GM18861 (cell line): Measurements from ENCODE around the gene TFF2.

Experiments used
- ATAC-seq: cut with Tn5 transposase; IDR thresholded peaks from one replicate; pipeline ENCODE4 v1.9.1; 2021; ENCODE audit not compliant: unreplicated experiment

Gene TFF2

GRCh38 chr21:42384156-42384945 lies 33.6 kb upstream of the TFF2 start:
- ATAC-seq: no peak

DNA sequence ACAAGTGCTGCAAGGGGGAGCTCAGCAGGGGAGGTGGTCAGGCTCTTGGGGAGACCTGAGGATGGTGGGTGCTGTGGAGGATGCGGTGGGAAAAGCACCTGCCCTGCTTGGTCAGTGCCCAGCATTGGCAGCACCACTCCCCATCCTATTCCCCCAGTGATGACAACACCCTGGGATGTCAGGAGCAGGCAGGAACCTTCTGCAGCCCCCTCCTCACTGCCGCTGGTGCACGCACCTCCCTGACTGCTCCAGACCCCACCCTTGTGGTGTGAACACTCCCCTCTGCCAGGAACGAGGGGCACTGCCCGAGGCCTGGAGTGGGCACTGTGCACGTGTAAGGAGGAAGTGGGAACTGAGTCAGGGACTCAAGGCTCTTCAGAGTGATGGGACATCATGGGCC lies 32.5 kb upstream of the TFF2 start:
- no peak for ATAC-seq

DNA sequence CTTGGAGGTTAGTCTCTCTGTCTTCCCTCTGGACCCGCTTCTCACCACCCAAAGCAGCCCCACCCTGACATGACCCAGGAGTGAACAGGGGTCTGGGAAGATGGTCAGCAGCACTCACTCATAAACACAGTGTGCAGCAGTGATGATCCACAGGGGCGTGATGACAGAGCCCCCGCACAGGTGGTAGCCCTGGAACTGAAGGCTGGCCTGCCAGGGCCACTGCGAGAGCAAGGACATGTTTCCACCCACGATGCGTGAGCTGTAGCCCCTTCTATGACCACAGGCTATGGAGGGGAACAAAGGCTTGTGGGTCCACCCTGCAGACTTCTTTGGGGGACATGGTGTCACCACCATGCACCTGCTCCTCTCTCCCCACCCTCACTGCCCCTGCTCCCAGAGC lies 32.1 kb upstream of the TFF2 start:
- no peak for ATAC-seq

DNA sequence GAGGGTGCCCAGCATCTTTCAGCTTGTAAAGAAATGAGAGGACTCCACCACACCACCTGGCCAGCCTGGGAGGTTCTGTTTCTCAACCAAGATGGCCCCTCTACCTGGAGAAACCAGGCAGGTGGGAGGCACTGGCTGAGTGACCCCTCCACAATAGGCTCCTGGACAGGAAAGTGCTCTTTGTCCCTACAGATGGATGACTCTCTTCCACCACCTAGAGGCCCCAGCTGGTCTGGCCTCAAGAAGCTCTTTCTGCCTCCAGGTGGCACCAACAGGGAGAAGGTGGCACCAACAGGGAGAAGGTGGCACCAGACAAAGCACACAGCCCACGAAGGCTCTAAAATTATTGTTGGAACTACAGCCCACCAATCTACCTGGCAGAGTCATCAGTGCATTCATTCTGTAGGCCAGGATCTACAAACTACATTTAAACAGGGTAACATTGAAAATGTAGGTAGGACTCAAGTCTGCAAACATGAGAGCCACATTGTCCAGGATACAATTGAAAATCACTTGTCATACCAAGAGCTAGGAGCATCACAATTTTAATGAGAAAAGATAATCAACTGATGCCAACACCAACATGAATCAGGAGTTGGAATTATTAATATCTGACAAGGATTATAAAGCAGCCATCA lies 30.7 kb upstream of the TFF2 start:
- ATAC-seq: no peak

DNA sequence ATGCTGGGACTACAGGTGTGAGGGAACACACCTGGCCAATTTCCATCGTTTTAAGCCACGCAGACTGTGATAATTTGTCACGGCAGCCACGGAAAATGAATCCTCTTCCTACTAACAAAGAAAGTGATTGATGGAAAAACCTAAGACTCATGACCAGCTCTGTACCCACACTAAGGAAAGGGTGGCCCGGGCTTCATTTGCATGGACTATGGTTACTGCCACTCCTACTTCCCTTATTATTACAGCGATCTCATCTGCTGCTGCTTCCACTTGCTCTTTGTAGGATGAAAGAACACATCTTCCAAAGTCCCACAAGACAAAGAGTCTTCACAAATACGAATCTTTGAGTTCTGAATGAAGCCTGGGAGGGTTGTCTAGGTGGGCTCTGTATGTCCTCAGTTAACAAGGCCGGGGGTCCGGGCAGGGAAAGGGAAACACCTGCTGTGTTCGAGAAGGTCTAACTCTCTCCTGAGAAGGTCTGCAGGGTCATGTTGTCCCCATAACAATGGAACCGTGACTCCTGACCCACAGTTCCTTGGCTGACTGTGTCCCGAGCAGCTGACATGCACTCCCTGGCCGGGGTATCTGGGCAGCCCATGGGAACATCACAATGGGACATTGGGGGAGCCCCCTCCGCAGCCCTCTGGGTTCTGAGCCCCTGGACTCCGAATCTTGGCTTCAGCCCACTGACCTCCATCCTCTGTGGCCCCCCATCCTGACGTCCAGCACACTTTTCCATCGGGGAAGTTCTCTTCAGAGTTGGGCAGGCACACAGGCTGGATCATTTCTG lies 28.8 kb upstream of the TFF2 start:
- no peak for ATAC-seq

GRCh38 chr21:42378418-42378817 lies 27.6 kb upstream of the TFF2 start:
- ATAC-seq: no peak

GRCh38 chr21:42377951-42378340 lies 27.2 kb upstream of the TFF2 start:
- no peak for ATAC-seq

DNA sequence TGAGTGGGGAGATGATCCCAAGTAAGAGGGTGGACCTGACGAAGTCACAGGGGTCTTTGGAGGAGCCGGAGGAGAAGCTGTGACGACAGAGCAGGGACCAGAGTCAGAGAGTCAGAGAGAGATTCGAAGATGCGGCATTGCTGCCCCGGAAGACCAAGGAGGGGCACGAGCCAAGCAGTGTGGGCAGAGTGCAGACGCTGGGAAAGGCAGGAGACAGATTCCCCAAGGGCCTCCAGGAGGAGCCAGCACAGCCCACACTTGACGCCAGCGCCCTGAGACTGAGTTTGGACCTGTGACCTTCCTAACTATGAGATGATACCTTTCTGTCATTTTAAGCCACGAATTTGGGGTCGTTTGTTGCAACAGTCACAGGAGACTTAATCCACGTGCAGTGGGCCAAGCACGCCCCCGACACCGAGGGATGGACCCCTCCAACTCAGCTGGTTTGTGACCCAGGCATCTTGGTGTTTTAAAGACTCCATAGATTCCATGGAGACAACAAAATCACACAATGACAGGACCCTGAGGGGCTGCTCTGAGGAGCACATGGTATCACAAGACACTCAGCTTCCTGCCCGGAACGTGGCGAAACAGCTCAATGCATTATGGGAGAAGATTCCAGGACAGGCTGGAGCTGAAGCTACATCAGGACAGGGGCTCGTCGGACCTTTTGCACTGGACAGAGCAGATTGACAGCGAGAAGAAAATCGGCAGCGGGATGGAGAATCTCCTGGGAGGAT lies 26.6 kb upstream of the TFF2 start:
- ATAC-seq: no peak

GRCh38 chr21:42376338-42376982 lies 25.7 kb upstream of the TFF2 start:
- ATAC-seq: no peak

DNA sequence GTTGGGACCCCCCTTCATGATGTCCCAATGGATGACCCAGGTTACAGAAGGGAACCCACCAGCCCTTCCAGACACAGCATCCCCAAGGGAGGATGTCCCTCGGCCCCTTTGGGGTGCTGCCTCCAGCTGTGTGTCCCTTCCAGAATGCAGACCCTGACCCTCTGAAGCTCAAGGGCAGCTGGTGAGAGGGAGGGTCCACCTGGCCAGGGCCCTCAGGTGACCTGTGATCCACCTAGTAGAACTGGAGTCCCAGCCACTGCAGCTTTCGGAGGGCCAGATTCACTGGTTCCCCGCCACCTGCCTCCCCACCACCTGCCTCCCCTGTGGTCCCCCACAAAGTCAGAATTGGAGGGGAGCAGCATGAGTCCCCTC lies 25.2 kb upstream of the TFF2 start:
- no peak for ATAC-seq

GRCh38 chr21:42375506-42375905 lies 24.7 kb upstream of the TFF2 start:
- no peak for ATAC-seq

DNA sequence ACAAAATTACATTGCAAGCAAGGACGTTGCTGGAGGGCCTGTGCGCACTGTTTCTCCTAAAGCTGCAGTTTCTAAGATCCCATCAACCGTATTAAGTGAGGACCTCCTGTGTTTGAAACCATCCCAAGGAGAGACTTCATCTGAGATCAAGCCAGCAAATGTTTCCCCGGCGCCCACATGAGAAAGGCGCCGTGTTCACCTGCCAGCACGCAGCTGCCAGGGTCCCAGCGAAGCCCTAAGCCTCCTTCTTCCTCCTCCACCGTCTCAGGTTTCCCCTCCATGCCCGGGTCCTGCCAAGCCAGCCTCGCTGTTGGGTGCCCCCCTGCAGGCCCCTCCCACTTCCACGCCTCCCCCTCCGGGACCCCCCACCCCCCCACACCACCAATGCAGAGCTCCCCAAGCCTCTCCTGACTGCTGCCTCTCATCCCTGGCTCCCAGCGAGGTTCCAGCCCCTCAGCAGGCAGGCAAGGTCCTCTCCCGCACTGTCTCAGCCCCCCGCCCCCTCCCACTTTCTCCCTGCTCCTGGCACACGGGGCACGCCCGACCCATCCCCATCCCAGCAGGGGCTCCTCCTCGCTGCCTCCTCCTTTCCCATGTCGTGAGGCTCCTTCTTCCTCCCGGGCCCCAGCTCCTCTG lies 24.2 kb upstream of the TFF2 start:
- ATAC-seq: no peak

GRCh38 chr21:42374457-42374856 lies 23.7 kb upstream of the TFF2 start:
- no peak for ATAC-seq

GRCh38 chr21:42373908-42374455 lies 23.2 kb upstream of the TFF2 start:
- no peak for ATAC-seq

GRCh38 chr21:42373196-42373907 lies 22.6 kb upstream of the TFF2 start:
- ATAC-seq: no peak

DNA sequence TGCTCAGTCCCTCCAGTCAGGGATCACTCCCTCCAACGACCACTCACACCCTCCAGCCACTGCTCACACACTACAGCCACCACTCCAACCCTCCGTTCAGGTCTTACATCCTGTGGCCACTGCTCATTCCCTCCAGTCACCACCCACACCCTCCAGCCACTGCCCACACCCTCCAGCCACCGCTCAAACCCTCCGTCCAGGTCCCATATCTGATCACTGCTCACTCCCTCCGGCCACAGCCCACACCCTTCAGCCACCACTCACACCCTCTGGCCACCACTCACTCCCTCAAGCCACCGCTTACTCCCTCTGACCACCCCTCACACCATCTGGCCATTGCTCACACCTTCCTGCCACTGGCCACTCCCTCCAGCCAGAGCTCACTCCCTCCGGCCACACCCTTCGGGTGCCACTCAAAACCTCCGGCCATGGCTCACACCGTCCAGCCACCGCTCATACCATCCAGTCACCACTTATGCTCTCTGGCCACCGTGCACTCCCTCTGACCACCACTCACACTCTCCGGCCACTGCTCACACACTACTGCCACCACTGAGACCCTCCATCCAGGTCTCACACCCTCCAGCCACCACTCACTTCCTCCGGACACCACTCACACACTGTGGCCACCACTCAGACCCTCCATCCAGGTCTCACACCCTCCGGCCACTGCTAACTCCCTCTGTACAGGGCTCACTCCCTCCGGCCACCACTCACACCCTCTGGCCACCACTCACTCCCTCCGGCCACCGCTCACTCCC lies 20.3 kb upstream of the TFF2 start:
- no peak for ATAC-seq

DNA sequence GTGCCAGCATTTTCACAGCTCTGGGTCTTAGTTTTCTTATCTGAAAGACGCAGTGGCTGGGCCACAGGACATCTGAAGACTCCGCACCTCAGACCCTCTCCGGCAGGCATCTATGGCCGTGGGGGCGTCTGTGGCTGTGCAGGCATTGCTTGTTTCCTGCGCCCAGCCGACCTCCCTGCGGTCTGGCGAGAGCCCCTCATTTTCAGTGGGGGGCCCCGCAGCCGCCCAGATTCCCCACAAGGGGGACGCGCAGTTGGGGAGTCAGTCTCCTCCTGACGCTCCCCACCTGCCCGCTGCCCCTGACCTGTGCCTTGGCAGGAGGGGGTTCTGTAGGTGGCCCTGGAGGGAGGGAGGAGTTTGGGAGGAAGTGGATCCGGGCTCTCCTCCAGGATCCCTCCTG lies 19.0 kb upstream of the TFF2 start:
- no peak for ATAC-seq

DNA sequence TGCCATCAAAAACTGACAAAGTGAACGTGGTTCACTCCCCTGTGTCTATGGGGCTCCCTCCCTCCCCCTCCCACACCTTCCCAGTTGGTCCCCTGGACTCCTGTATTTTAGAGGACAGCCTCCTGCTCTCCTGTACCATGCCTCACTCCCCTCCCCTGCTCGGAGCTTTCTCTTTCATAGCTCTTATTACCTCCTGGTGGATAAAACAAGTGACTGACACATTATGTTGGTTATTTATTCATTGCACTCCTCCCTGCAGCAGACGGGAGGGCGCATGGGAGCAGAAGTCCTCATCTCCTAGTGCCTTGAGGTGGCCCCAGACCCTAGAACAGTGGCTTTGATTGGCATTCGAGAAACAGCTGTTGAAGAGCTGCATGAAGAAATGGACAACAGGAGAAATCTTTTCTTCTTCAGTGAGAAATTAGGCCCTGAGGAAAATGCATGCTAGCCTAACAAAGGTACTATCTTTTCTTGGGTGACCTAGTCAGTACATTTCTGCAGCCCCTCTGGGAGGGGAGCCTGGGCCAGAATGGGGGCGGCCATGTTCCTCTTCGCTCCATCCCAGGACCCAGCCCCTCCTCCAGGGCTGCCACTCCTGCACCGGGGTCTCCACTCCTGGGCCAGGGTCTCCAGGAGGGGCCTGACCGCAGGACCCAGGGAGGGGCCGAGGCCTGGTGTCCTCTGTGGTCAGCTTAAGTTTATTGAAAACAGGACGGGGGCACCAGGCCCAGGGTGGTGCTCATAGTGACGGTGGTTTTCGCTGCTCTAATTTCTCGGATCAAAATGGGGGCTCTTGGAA lies 16.8 kb upstream of the TFF2 start:
- no peak for ATAC-seq
